HEK293 (cell line): ENCODE measurements around the gene BCL11B.

Experiments
- CTCF ChIA-PET: fragments of 350-600 bp; formaldehyde crosslinking; extraction: SDS; loops from one replicate; lab custom pipeline; 2021; ENCODE audit warnings: antibody characterized with exemption; lab: Yijun Ruan, JAX
- POLR2A ChIA-PET: fragments of 300-600 bp; formaldehyde crosslinking; extraction: SDS; loops from one replicate; lab custom pipeline; 2020; ENCODE audit warnings: antibody characterized with exemption, inconsistent platforms; lab: Yijun Ruan, JAX
- H3K27ac ChIP-seq: fragments of 200-500 bp; sonication (Bioruptor generic); 2 replicates; pipeline ENCODE4 v1.5.1; 2014; ENCODE audit warnings: low read depth, low read length, control low read depth, inconsistent platforms; ENCODE audit errors: extremely low read depth
- H3K36me3 ChIP-seq, 2 experiments: fragments of 200-500 bp in 1 of 2; sonication (Bioruptor generic) in 1 of 2; 1 replicate in 1 of 2; 2 replicates in 1 of 2; pipeline ENCODE4 v1.5.1; 2014 to 2017; ENCODE audit warnings: inconsistent platforms in 2 of 2, low read length in 2 of 2; ENCODE audit not compliant: control insufficient read depth in 2 of 2, insufficient read depth in 1 of 2
- H3K4me1 ChIP-seq: fragments of 200-500 bp; sonication (Bioruptor generic); 2 replicates; pipeline ENCODE4 v1.5.1; 2014; ENCODE audit warnings: mild to moderate bottlenecking, low read length, inconsistent platforms; ENCODE audit not compliant: control insufficient read depth, insufficient read depth
- H3K4me3 ChIP-seq: 2 replicates; pipeline ENCODE4 v1.5.1; 2011; ENCODE audit warnings: low read depth, mild to moderate bottlenecking, control low read depth, low read length, moderate library complexity
- H3K9me3 ChIP-seq: fragments of 200-500 bp; sonication (Bioruptor generic); 2 replicates; pipeline ENCODE4 v1.5.1; 2014; ENCODE audit warnings: low read depth, low read length, inconsistent platforms; ENCODE audit not compliant: control insufficient read depth, insufficient read depth
- OSR2 ChIP-seq: fragments of 450-650 bp; formaldehyde crosslinking; IDR thresholded peaks from 2 replicates; pipeline ENCODE4 v1.5.1; 2016; ENCODE audit warnings: missing biosample characterization, missing genetic modification characterization
- ZBTB20 ChIP-seq: fragments of 450-650 bp; formaldehyde crosslinking; IDR thresholded peaks from 2 replicates; pipeline ENCODE4 v1.5.1; 2016; ENCODE audit warnings: missing biosample characterization, missing genetic modification characterization
- ZBTB21 ChIP-seq: fragments of 450-650 bp; formaldehyde crosslinking; IDR thresholded peaks from 2 replicates; pipeline ENCODE4 v1.5.1; 2017; ENCODE audit warnings: missing biosample characterization, missing genetic modification characterization
- ZBTB49 ChIP-seq: fragments of 450-650 bp; formaldehyde crosslinking; IDR thresholded peaks from 2 replicates; pipeline ENCODE4 v1.5.1; 2016; ENCODE audit warnings: missing biosample characterization, missing genetic modification characterization, low read depth
- ZNF214 ChIP-seq: fragments of 450-650 bp; formaldehyde crosslinking; IDR thresholded peaks from 2 replicates; pipeline ENCODE4 v1.5.1; 2017; ENCODE audit warnings: missing biosample characterization, mild to moderate bottlenecking, missing genetic modification characterization, borderline replicate concordance
- ZNF239 ChIP-seq: fragments of 450-650 bp; formaldehyde crosslinking; IDR thresholded peaks from 2 replicates; pipeline ENCODE4 v1.5.1; 2016; ENCODE audit warnings: missing biosample characterization, missing genetic modification characterization
- ZNF366 ChIP-seq: fragments of 450-650 bp; formaldehyde crosslinking; conservative IDR thresholded peaks from 2 replicates; pipeline ENCODE4 v1.5.1; 2016; ENCODE audit warnings: missing biosample characterization, missing genetic modification characterization
- ZNF394 ChIP-seq: fragments of 450-650 bp; formaldehyde crosslinking; IDR thresholded peaks from 2 replicates; pipeline ENCODE4 v1.5.1; 2016; ENCODE audit warnings: missing biosample characterization, missing genetic modification characterization, mild to moderate bottlenecking, moderate library complexity, borderline replicate concordance
- ZNF510 ChIP-seq: fragments of 450-650 bp; formaldehyde crosslinking; IDR thresholded peaks from 2 replicates; pipeline ENCODE4 v1.5.1; 2018; ENCODE audit warnings: mild to moderate bottlenecking, missing genetic modification characterization, missing biosample characterization; ENCODE audit not compliant: insufficient replicate concordance
- ZNF561 ChIP-seq: fragments of 450-650 bp; IDR thresholded peaks from 2 replicates; pipeline ENCODE4 v1.5.1; 2018; ENCODE audit warnings: missing biosample characterization, missing genetic modification characterization, borderline replicate concordance
- ZNF585B ChIP-seq: fragments of 450-650 bp; formaldehyde crosslinking; IDR thresholded peaks from 2 replicates; pipeline ENCODE4 v1.5.1; 2016; ENCODE audit warnings: missing biosample characterization, missing genetic modification characterization
- ZNF843 ChIP-seq: fragments of 450-650 bp; formaldehyde crosslinking; IDR thresholded peaks from 2 replicates; pipeline ENCODE4 v1.5.1; 2016; ENCODE audit warnings: missing biosample characterization, missing genetic modification characterization
- TF ChIP-seq, protein P1 (sequence below): fragments of 450-650 bp; formaldehyde crosslinking; IDR thresholded peaks from 2 replicates; pipeline ENCODE4 v1.5.1; 2016; ENCODE audit warnings: missing biosample characterization, missing genetic modification characterization
- TF ChIP-seq, protein P2 (sequence below): fragments of 450-650 bp; formaldehyde crosslinking; IDR thresholded peaks from 2 replicates; pipeline ENCODE4 v1.5.1; 2016; ENCODE audit warnings: missing biosample characterization, missing genetic modification characterization

Gene BCL11B

GRCh38 chr14:99121319-99121875, 150.6 kb downstream of the BCL11B start:
- H3K36me3 ChIP-seq, result no peaks in the 10 kb centered on the region
- no peak overlapping the region for H3K4me3 ChIP-seq
- H3K4me1 ChIP-seq, result peaks cover 4% of the 10 kb centered on the region
- POLR2A ChIA-PET, result no interaction called here
- CTCF ChIA-PET, result no interaction called here
- TF ChIP-seq ZNF239, result no peak
- TF ChIP-seq, all 188 proteins: peak for 0
- Histone ChIP-seq H3K27ac (no peak overlapping the region), H3K9me3 (no peaks in the 10 kb centered on the region)

DNA sequence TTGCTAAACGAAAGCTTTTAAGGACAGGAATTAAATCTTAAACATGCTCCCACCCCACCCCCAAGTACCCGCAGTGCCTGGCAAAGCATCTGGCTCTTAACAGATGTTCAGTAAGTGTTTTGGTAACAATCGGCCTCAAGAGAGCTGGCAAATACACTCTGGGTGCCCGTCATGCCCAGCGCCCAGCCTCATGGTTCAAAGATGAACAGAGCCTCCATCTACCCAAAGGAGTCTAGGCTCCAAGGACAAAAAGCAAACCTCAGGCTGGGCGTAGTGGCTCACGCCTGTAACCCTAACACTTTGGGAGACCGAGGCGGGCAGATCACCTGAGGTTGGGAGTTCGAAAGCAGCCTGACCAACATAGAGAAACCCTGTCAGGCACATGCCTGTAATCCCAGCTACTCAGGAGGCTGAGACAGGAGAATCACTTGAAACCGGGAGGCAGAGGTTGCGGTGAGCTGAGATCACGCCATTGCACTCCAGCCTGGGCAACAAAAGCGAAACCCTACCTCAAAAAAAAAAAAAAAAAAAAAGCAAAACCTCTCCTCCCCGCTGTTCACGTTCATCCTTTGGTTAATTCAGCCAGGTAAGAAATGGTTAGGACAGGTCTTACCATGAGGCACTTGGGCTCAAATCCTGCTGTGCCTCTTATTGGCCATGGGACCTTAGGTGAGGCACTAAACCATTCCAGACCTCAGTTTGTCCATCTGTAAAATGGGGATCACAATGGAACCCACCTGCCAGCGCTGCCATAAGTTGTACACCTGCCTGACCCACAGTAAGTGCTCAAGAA, 151.3 kb downstream of the BCL11B start:
- H3K36me3 ChIP-seq, result no peaks in the 10 kb centered on the region
- TF ChIP-seq ZNF585B (tag by site-specific recombination) (no peak), ZNF510 (tag by site-specific recombination) (no peak), ZBTB49 (tag by site-specific recombination) (no peak), ZBTB21 (no peak), ZNF843 (tag by site-specific recombination) (no peak), ZBTB20 (no peak)
- TF ChIP-seq, protein P1, sequence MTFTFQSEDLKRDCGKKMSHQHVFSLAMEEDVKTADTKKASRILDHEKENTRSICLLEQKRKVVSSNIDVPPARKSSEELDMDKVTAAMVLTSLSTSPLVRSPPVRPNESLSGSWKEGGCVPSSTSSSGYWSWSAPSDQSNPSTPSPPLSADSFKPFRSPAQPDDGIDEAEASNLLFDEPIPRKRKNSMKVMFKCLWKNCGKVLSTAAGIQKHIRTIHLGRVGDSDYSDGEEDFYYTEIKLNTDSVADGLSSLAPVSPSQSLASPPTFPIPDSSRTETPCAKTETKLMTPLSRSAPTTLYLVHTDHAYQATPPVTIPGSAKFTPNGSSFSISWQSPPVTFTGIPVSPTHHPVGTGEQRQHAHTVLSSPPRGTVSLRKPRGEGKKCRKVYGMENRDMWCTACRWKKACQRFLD (tag by site-specific recombination), result no peak
- no peak overlapping the region for H3K4me3 ChIP-seq
- ChIA-PET CTCF (no interaction called here), POLR2A (no interaction called here)
- no peaks in the 10 kb centered on the region for H3K9me3 ChIP-seq
- no peak overlapping the region for H3K27ac ChIP-seq
- peaks cover 4% of the 10 kb centered on the region for H3K4me1 ChIP-seq

DNA sequence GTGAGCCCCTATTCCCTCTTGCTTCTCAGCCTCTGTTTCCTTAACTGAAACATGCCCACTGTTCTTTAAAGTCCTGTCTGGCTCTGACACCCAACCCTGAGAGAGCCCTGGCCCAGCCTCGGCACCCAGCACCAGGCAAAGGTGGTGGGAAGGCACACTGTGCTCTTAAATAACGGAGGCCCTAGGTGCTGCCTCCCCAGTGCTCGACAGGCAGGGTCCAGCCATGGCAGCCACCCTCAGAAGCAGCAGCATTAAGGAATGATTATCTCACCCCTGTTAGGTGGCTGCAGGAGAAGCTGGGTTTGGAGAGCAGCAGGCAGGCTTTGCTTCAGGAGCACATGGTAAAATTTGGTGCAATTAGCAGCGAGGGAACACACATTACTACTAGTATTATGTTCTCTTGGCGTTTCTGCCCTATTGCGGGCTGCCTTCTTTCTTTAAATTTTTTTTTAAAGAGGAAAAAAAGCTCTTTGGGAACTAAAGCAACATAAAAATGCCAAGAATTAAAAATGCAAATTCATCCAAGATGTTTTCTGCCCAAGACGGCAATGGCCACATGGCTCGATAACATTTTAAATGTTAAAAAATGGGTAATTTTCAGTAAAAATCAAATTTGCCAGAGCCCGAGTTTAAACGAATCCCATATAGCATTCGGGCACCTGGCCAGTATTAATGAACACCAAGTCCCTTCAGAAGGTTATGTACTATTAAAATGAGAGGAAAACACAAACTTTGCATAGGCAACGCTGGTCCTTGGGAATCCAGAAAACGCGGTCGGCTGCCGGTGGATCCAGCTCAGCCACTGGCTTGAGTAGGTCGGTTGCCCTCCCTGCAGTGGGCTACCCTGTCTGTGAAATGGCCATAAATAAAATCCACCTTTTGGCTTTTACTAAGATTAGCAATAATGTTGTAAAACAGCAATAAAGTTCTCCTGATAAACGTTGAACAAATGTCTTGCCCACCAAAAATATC, 152.2 kb downstream of the BCL11B start:
- H3K4me1 ChIP-seq, result peaks cover 4% of the 10 kb centered on the region
- ChIA-PET CTCF (no interaction called here), POLR2A (no interaction called here)
- no peak overlapping the region for H3K27ac ChIP-seq
- H3K9me3 ChIP-seq, result no peaks in the 10 kb centered on the region
- no peaks in the 10 kb centered on the region for H3K36me3 ChIP-seq
- peak; percentile 23; the same call in 1 of the 2 replicates for TF ChIP-seq ZNF394
- peak; percentile 81 for TF ChIP-seq OSR2
- TF ChIP-seq ZNF214 (tag by site-specific recombination), result no peak
- TF ChIP-seq ZNF366 (tag by site-specific recombination), result no peak
- TF ChIP-seq, protein P2, sequence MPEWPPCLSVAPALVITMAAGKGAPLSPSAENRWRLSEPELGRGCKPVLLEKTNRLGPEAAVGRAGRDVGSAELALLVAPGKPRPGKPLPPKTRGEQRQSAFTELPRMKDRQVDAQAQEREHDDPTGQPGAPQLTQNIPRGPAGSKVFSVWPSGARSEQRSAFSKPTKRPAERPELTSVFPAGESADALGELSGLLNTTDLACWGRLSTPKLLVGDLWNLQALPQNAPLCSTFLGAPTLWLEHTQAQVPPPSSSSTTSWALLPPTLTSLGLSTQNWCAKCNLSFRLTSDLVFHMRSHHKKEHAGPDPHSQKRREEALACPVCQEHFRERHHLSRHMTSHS, result no peak
- TF ChIP-seq ZNF561, result no peak
- H3K4me3 ChIP-seq, result no peak overlapping the region
